Lower lobe of right lung (tissue), 2 donors: Measurements from ENCODE around the gene AFG3L2. TPM values are rescaled to one million over a fixed set of nuclear protein-coding genes. Genes with fewer than 3 reads are reported as not detected.

Experiments
- ATAC-seq, 2 donors: fragments of 200-7000 bp; cut with Tn5 transposase; one replicate each; pipeline ENCODE4 v1.9.1; 2020 to 2022; ENCODE audit warnings: mild to moderate bottlenecking in 2 of 2, moderate library complexity in 2 of 2
- DNase-seq: peaks from one replicate; pipeline ENCODE4 v3.0.0-alpha.2; 2020
- H3K27ac ChIP-seq: fragments of 200-600 bp; one replicate; pipeline ENCODE4 v1.8.0; 2022
- H3K27me3 ChIP-seq: fragments of 200-600 bp; one replicate; pipeline ENCODE4 v1.8.0; 2022; ENCODE audit warnings: low read depth
- H3K36me3 ChIP-seq: fragments of 200-600 bp; one replicate; pipeline ENCODE4 v1.8.0; 2022; ENCODE audit warnings: mild to moderate bottlenecking
- H3K4me1 ChIP-seq: fragments of 200-600 bp; one replicate; pipeline ENCODE4 v1.8.0; 2022
- H3K4me3 ChIP-seq: fragments of 200-600 bp; one replicate; pipeline ENCODE4 v1.8.0; 2022; ENCODE audit warnings: mild to moderate bottlenecking
- H3K9me3 ChIP-seq: fragments of 200-600 bp; one replicate; pipeline ENCODE4 v1.8.0; 2022
- CTCF ChIP-seq: fragments of 200-600 bp; IDR thresholded peaks from one replicate; pipeline ENCODE4 v1.8.0; 2022; ENCODE audit warnings: antibody characterized with exemption, mild to moderate bottlenecking
- intact Hi-C: fragments of 100-400 bp; cut with DNase I; formaldehyde crosslinking; loops from one replicate; pipeline ENCODE4 v1.11.0; 2022
- total RNA-seq: library from RNA; stranded (reverse); fragmentation: NEBNext Ultra II Directional; extraction: Animal tissue kit (Norgen Biotek cat#: 25700); gene quantifications from one replicate; pipeline ENCODE4 v1.2.1, GENCODE V29; 2021
- donor health status: DM: no; HTN: yes; CAD: no; lungs with severe emphysema.

Gene AFG3L2
- total RNA-seq, 1 donor from 2014 or later: 31.1 TPM

- no peak for ATAC-seq
- Histone ChIP-seq H3K4me1 (peaks cover 7% of the 10 kb centered on the region), H3K9me3 (no peaks in the 10 kb centered on the region), H3K36me3 (peaks cover 81% of the 10 kb centered on the region), H3K27ac (no peak overlapping the region), H3K4me3 (no peak overlapping the region), H3K27me3 (no peaks in the 10 kb centered on the region)
- TF ChIP-seq CTCF: no peak
- intact Hi-C loops: no loop called here
- no peak for DNase-seq
Observed at GRCh38 chr18:12329125-12329698, 47.8 kb downstream of the AFG3L2 start.

- H3K4me3 ChIP-seq: no peak overlapping the region
- peaks cover 7% of the 10 kb centered on the region for H3K4me1 ChIP-seq
- DNase-seq (no peak), ATAC-seq (peak in 1 of 2 donors; percentile 11)
- TF ChIP-seq CTCF: peak; percentile 9
- intact Hi-C loops: no loop called here
- peaks cover 80% of the 10 kb centered on the region for H3K36me3 ChIP-seq
- H3K9me3 ChIP-seq: no peaks in the 10 kb centered on the region
- no peak overlapping the region for H3K27ac ChIP-seq
- no peaks in the 10 kb centered on the region for H3K27me3 ChIP-seq
Observed at GRCh38 chr18:12328179-12328823, 48.7 kb downstream of the AFG3L2 start.

GRCh38 chr18:12327510-12328178 is 49.4 kb downstream of the AFG3L2 start:
- no peak overlapping the region for H3K27ac ChIP-seq
- ATAC-seq (peak; percentile 81 to 89), DNase-seq (peak; percentile 88)
- peaks cover 7% of the 10 kb centered on the region for H3K4me1 ChIP-seq
- intact Hi-C loops: no loop called here
- H3K36me3 ChIP-seq: peaks cover 83% of the 10 kb centered on the region
- no peaks in the 10 kb centered on the region for H3K9me3 ChIP-seq
- H3K4me3 ChIP-seq: no peak overlapping the region
- peak; percentile 89 for TF ChIP-seq CTCF
- no peaks in the 10 kb centered on the region for H3K27me3 ChIP-seq

- intact Hi-C loops: no loop called here
- Histone ChIP-seq H3K36me3 (peaks cover 88% of the 10 kb centered on the region), H3K4me1 (peaks cover 7% of the 10 kb centered on the region), H3K9me3 (no peaks in the 10 kb centered on the region), H3K4me3 (no peak overlapping the region), H3K27me3 (no peaks in the 10 kb centered on the region), H3K27ac (no peak overlapping the region)
- no peak for TF ChIP-seq CTCF
- ATAC-seq (peak in 1 of 2 donors; percentile 24), DNase-seq (no peak)
Observed at GRCh38 chr18:12326711-12327460, 50.1 kb downstream of the AFG3L2 start.

- H3K9me3 ChIP-seq: no peaks in the 10 kb centered on the region
- H3K27ac ChIP-seq: no peak overlapping the region
- no peak for ATAC-seq
- intact Hi-C loops: no loop called here
- TF ChIP-seq CTCF: no peak
- H3K36me3 ChIP-seq: peaks cover 88% of the 10 kb centered on the region
- H3K4me1 ChIP-seq: peaks cover 7% of the 10 kb centered on the region
- no peak for DNase-seq
- no peak overlapping the region for H3K4me3 ChIP-seq
- H3K27me3 ChIP-seq: no peaks in the 10 kb centered on the region
Observed at GRCh38 chr18:12325726-12326245, 51.2 kb downstream of the AFG3L2 start.
